HepG2 (cell line): ENCODE measurements around the gene IQCH.

Experiments used
- FOXA1 ChIP-seq, 2 experiments: fragments of 450-650 bp in 1 of 2; sonication (generic) in 1 of 2; formaldehyde crosslinking in 1 of 2; IDR thresholded peaks; 2 replicates each; pipeline versions ENCODE4 v1.4.0 to v1.6.1; 2016 to 2020; ENCODE audit warnings: missing genetic modification reagents in 1 of 2
- HOMEZ ChIP-seq: IDR thresholded peaks from 2 replicates; pipeline ENCODE4 v1.6.1; 2016; ENCODE audit warnings: low read depth
- POLR2A ChIP-seq, 2 experiments: IDR thresholded peaks; 2 replicates each; pipeline ENCODE4 v1.6.1; 2011; ENCODE audit warnings: low read depth in 2 of 2, low read length in 2 of 2, mild to moderate bottlenecking in 1 of 2, moderate library complexity in 1 of 2; ENCODE audit not compliant: insufficient read depth in 1 of 2
- TERF1 ChIP-seq: sonication (generic); formaldehyde crosslinking; IDR thresholded peaks from 2 replicates; pipeline ENCODE4 v1.8.0; 2022; ENCODE audit warnings: mild to moderate bottlenecking, missing genetic modification reagents, moderate library complexity
- ZBTB49 ChIP-seq: sonication (generic); formaldehyde crosslinking; IDR thresholded peaks from 2 replicates; pipeline ENCODE4 v1.4.0; 2020; ENCODE audit warnings: missing genetic modification reagents, borderline replicate concordance
- ZNF362 ChIP-seq: sonication (generic); formaldehyde crosslinking; IDR thresholded peaks from 2 replicates; pipeline ENCODE4 v1.4.0; 2020; ENCODE audit warnings: missing genetic modification reagents, mild to moderate bottlenecking, borderline replicate concordance

- TF ChIP-seq TERF1 (CRISPR knock-in tag) (no peak), POLR2A (IDR thresholded peaks at IDR 0.05; ENCODE audit: insufficient read depth in 1 of 2, low read depth in 2 of 2, low read length in 2 of 2) (no peak), ZBTB49 (CRISPR knock-in tag) (no peak), FOXA1 (IDR thresholded peaks at IDR 0.05) (no peak), FOXA1 (CRISPR knock-in tag; IDR thresholded peaks at IDR 0.05) (no peak), ZNF362 (CRISPR knock-in tag) (no peak), HOMEZ (CRISPR knock-in tag) (no peak)
Observed at GRCh38 chr15:67400890-67401289, 146.3 kb downstream of the IQCH start.
